SU-DHL-6 (cell line): ENCODE data around the gene FUT8.

ENCODE experiments used
- H2AFZ ChIP-seq: fragments of 200-600 bp; sonication (generic); 2 replicates; pipeline ENCODE4 v1.6.1; 2014; ENCODE audit warnings: low read depth, mild to moderate bottlenecking, moderate library complexity, mixed read lengths, antibody characterized with exemption, low read length; ENCODE audit not compliant: severe bottlenecking
- H3F3A ChIP-seq: fragments of 200-600 bp; shearing (Covaris generic); 2 replicates; pipeline ENCODE4 v1.6.0; 2016; ENCODE audit warnings: antibody characterized with exemption, mild to moderate bottlenecking; ENCODE audit not compliant: insufficient read depth
- H3K27ac ChIP-seq: fragments of 200-600 bp; sonication (generic); 2 replicates; pipeline ENCODE4 v1.5.1; 2016; ENCODE audit warnings: low read depth, mild to moderate bottlenecking, low read length, moderate library complexity, mixed read lengths
- H3K27me3 ChIP-seq: fragments of 200-600 bp; sonication (generic), shearing (Covaris generic); 2 replicates; pipeline ENCODE4 v1.6.0; 2014; ENCODE audit warnings: mild to moderate bottlenecking, low read length
- H3K36me3 ChIP-seq: fragments of 200-600 bp; sonication (generic); 2 replicates; pipeline ENCODE4 v1.6.1; 2014; ENCODE audit warnings: mild to moderate bottlenecking, low read length, mixed read lengths
- H3K4me2 ChIP-seq: fragments of 300-600, 200-600 bp; shearing (Covaris generic), sonication (generic); 2 replicates; pipeline ENCODE4 v1.6.0; 2014; ENCODE audit warnings: low read length, low read depth, mild to moderate bottlenecking; ENCODE audit not compliant: poor library complexity, severe bottlenecking
- H3K4me3 ChIP-seq: fragments of 200-600 bp; sonication (generic); 2 replicates; pipeline ENCODE4 v1.5.1; 2014; ENCODE audit warnings: antibody characterized with exemption, low read length, mild to moderate bottlenecking, mixed read lengths; ENCODE audit not compliant: insufficient read depth, poor library complexity, severe bottlenecking
- H3K79me2 ChIP-seq: fragments of 200-600 bp; sonication (generic); 2 replicates; pipeline ENCODE4 v1.6.1; 2014; ENCODE audit warnings: mild to moderate bottlenecking, low read length, moderate library complexity; ENCODE audit not compliant: insufficient read depth
- H3K9ac ChIP-seq: fragments of 200-600 bp; sonication (generic); 2 replicates; pipeline ENCODE4 v1.7.0; 2014; ENCODE audit warnings: mild to moderate bottlenecking, low read length
- H3K9me2 ChIP-seq: fragments of 200-600 bp; sonication (generic); replicated peaks from 2 replicates; pipeline ENCODE4 v1.6.1; 2014; ENCODE audit warnings: low read length; ENCODE audit not compliant: insufficient read depth
- H3K9me3 ChIP-seq: fragments of 200-600 bp; sonication (generic); 2 replicates; pipeline ENCODE4 v1.6.1; 2014; ENCODE audit warnings: low read length, mixed read lengths; ENCODE audit not compliant: insufficient read depth
- H4K20me1 ChIP-seq: fragments of 200-600 bp; sonication (generic); 2 replicates; pipeline ENCODE4 v1.6.1; 2014; ENCODE audit warnings: low read depth, mild to moderate bottlenecking, antibody characterized with exemption, low read length, moderate library complexity, mixed read lengths
- CTCF ChIP-seq: fragments of 200-600 bp; sonication (generic); IDR thresholded peaks from one replicate; pipeline ENCODE4 v1.5.1; 2017; ENCODE audit warnings: antibody characterized with exemption, mild to moderate bottlenecking, low read length, moderate library complexity; ENCODE audit not compliant: insufficient read depth, poor library complexity, severe bottlenecking
- EZH2phosphoT487 ChIP-seq: fragments of 200-600 bp; sonication (generic), shearing (Covaris generic); conservative IDR thresholded peaks from 2 replicates; pipeline ENCODE4 v1.6.1; 2018; ENCODE audit warnings: mild to moderate bottlenecking, antibody characterized with exemption, low read length, moderate library complexity, mixed read lengths

FUT8 gene

GRCh38 chr14:65531148-65531547 lies 118.6 kb downstream of the FUT8 start:
- Histone ChIP-seq H3K4me2 (no peak overlapping the region), H2AFZ (no peak overlapping the region), H3F3A (no peaks in the 10 kb centered on the region), H3K4me3 (no peak overlapping the region), H3K27ac (no peak overlapping the region), H3K9me2 (no peaks in the 10 kb centered on the region), H3K9me3 (no peaks in the 10 kb centered on the region), H3K27me3 (no peaks in the 10 kb centered on the region), H3K79me2 (peaks cover 71% of the 10 kb centered on the region), H4K20me1 (no peaks in the 10 kb centered on the region), H3K36me3 (no peaks in the 10 kb centered on the region), H3K9ac (no peak overlapping the region)
- TF ChIP-seq CTCF (no peak), EZH2phosphoT487 (no peak)

GRCh38 chr14:65533736-65534404 lies 121.3 kb downstream of the FUT8 start:
- Histone ChIP-seq H2AFZ (no peak overlapping the region), H3K4me3 (no peak overlapping the region), H3K27me3 (no peaks in the 10 kb centered on the region), H3K9me2 (no peaks in the 10 kb centered on the region), H3K4me2 (no peak overlapping the region), H4K20me1 (no peaks in the 10 kb centered on the region), H3K9me3 (no peaks in the 10 kb centered on the region), H3K36me3 (no peaks in the 10 kb centered on the region), H3K27ac (no peak overlapping the region), H3K79me2 (peaks cover 81% of the 10 kb centered on the region), H3K9ac (no peak overlapping the region), H3F3A (no peaks in the 10 kb centered on the region)
- no peak for TF ChIP-seq CTCF
- TF ChIP-seq EZH2phosphoT487 = no peak

GRCh38 chr14:65536781-65537423 lies 124.4 kb downstream of the FUT8 start:
- no peaks in the 10 kb centered on the region for H3K27me3 ChIP-seq
- TF ChIP-seq CTCF = no peak
- no peak for TF ChIP-seq EZH2phosphoT487
- no peak overlapping the region for H3K4me2 ChIP-seq
- H3K79me2 ChIP-seq = peaks cover 88% of the 10 kb centered on the region
- no peaks in the 10 kb centered on the region for H4K20me1 ChIP-seq
- H3F3A ChIP-seq = no peaks in the 10 kb centered on the region
- no peak overlapping the region for H3K27ac ChIP-seq
- H3K9me2 ChIP-seq = no peaks in the 10 kb centered on the region
- H3K9ac ChIP-seq = no peak overlapping the region
- no peaks in the 10 kb centered on the region for H3K9me3 ChIP-seq
- no peaks in the 10 kb centered on the region for H3K36me3 ChIP-seq
- H3K4me3 ChIP-seq = no peak overlapping the region
- no peak overlapping the region for H2AFZ ChIP-seq
